ENCODE results near the gene SLC12A4. TPM values are rescaled to one million over a fixed set of nuclear protein-coding genes. Genes with fewer than 3 reads are reported as not detected.

SLC12A4 gene
- total and polyA plus RNA-seq, 2 of the 13 experiments (the other 11 are each of a cell fraction or from before 2014, with no cell fraction given): 65.1 to 84.3 TPM

- Histone ChIP-seq H3K79me2 (ENCODE audit: insufficient read depth, low read length) (peaks cover 24% of the 10 kb centered on the region), H3K27ac (ENCODE audit: extremely low read length, insufficient read depth, low read length) (peak overlapping the region; percentile 70), H3K4me1 (ENCODE audit: insufficient read depth, low read length) (peaks cover 41% of the 10 kb centered on the region), H3K4me2 (ENCODE audit: low read depth, low read length) (peak overlapping the region; percentile 99), H3K36me3 (replicated peaks in 1 of 2; ENCODE audit: control insufficient read depth in 1 of 2, insufficient read depth in 2 of 2, low read length in 2 of 2) (peaks cover 6 to 11% of the 10 kb centered on the region in 2 experiments; a peak in 4 of 5 replicates), H4K20me1 (ENCODE audit: insufficient read depth, low read length) (peaks cover 11% of the 10 kb centered on the region; the same call in 1 of the 2 replicates), H3K9me3 (ENCODE audit: low read length) (no peaks in the 10 kb centered on the region), H3K9ac (ENCODE audit: insufficient read depth, low read depth, low read length) (peak overlapping the region; percentile 92), H3K27me3 (ENCODE audit: control insufficient read depth in 1 of 2, insufficient read depth in 2 of 2, low read length in 2 of 2) (no peaks in the 10 kb centered on the region; a peak in 1 of 5 replicates), H3K4me3 (replicated peaks in 1 of 3; ENCODE audit: insufficient read depth in 1 of 3, low read depth in 2 of 3, low read length in 3 of 3) (peak overlapping the region; percentile 86 to 97 (median 97)), H2AFZ (ENCODE audit: low read length) (no peak overlapping the region)
- WGBS (ENCODE audit: low lambda C conversion rate): 48% methylated on average over 6 of the region's 6 CpGs
- FAIRE-seq: no peak
- BruUV-seq (replicated peaks): no TSS peak
- in situ Hi-C loops (cut with HindIII; ENCODE audit: extremely low pct_ligation_motif_present, low pct_unique_long_range_greater_than_20kb) (loop anchor here (10.0 kb wide), 1 partner anchor 272 kb away; the partner anchor contains the start of genes ACD, C16orf86, ENKD1 and PARD6A), intact Hi-C loops (cut with micrococcal nuclease; ENCODE audit: unreplicated experiment) (no loop called here)
- POLR2A ChIA-PET: interaction anchor here (0.8 to 4.6 kb wide), 9 partner anchors 8 to 100 kb away, joined by 3 to 36 read pairs (median 9); partner anchors contain the start of genes DDX28, DPEP2, DUS2 and SLC12A4
- DNase-seq (ENCODE audit: low spot score): no peak
- CTCF ChIA-PET (ENCODE audit: low intra/inter-chr PET ratio, low total read pairs): no interaction called here
- peak; percentile 0 for ATAC-seq
- TF ChIP-seq ZC3H13 (CRISPR knock-in tag; IDR thresholded peaks at IDR 0.05): peak; percentile 89
- TF ChIP-seq IRF2 (CRISPR knock-in tag; IDR thresholded peaks at IDR 0.05): 0 out of 2 replicates have a peak, but pooled peaks have one; percentile 4
- no peak for TF ChIP-seq MEIS1 (CRISPR knock-in tag; IDR thresholded peaks at IDR 0.05; ENCODE audit: borderline replicate concordance)
- peak; percentile 26; the same call in 1 of the 2 replicates for TF ChIP-seq POLR2AphosphoS2 (IDR thresholded peaks at IDR 0.05; ENCODE audit: low read depth, low read length)
- TF ChIP-seq HBP1 (CRISPR knock-in tag; IDR thresholded peaks at IDR 0.05; ENCODE audit: low read depth): 0 out of 2 replicates have a peak, but pooled peaks have one; percentile 46
- TF ChIP-seq CBX1 (IDR thresholded peaks at IDR 0.05; ENCODE audit: low read depth): no peak
- no peak for TF ChIP-seq ZNF800 (CRISPR knock-in tag; IDR thresholded peaks at IDR 0.05)
- TF ChIP-seq ZNF607 (CRISPR knock-in tag; IDR thresholded peaks at IDR 0.05; ENCODE audit: borderline replicate concordance): 0 out of 2 replicates have a peak, but pooled peaks have one; percentile 34
- TF ChIP-seq MAFF (IDR thresholded peaks at IDR 0.05; ENCODE audit: low read depth, low read length): no peak
- 0 out of 2 replicates have a peak, but pooled peaks have one; percentile 0 for TF ChIP-seq KMT2A (CRISPR knock-in tag; IDR thresholded peaks at IDR 0.05)
- peak; percentile 8; the same call in 1 of the 2 replicates for TF ChIP-seq RAD21 (CRISPR knock-in tag; IDR thresholded peaks at IDR 0.05)
- no peak for TF ChIP-seq PLRG1 (conservative IDR thresholded peaks at IDR 0.05)
- TF ChIP-seq ZNF720 (CRISPR knock-in tag; IDR thresholded peaks at IDR 0.05): no peak
- no peak for TF ChIP-seq ZIK1 (CRISPR knock-in tag; IDR thresholded peaks at IDR 0.05; ENCODE audit: borderline replicate concordance, low read depth)
- TF ChIP-seq IKZF1 (IDR thresholded peaks at IDR 0.05): no peak
- TF ChIP-seq ZBTB7A (CRISPR knock-in tag; IDR thresholded peaks at IDR 0.05): no peak
- no peak for TF ChIP-seq MXI1 (IDR thresholded peaks at IDR 0.05; ENCODE audit: borderline replicate concordance, low read depth, low read length)
- no peak for TF ChIP-seq ZMYM3 (CRISPR knock-in tag; IDR thresholded peaks at IDR 0.05)
- no peak for TF ChIP-seq MAZ (IDR thresholded peaks at IDR 0.05; ENCODE audit: borderline replicate concordance, low read depth, low read length)
- TF ChIP-seq MAZ (CRISPR knock-in tag; IDR thresholded peaks at IDR 0.05; ENCODE audit: low read depth): no peak
- peak; percentile 83 for TF ChIP-seq SSRP1 (CRISPR knock-in tag; IDR thresholded peaks at IDR 0.05)
- no peak for TF ChIP-seq IRF9 (CRISPR knock-in tag; IDR thresholded peaks at IDR 0.05; ENCODE audit: borderline replicate concordance)
Observed at GRCh38 chr16:67936880-67937605, 31.4 kb downstream of the SLC12A4 start.
